Neural cell (in vitro differentiated cells): ENCODE results near the gene ATP8B4. TPM values are rescaled to one million over a fixed set of nuclear protein-coding genes. Genes with fewer than 3 reads are reported as not detected.

Experiments
- H2AFZ ChIP-seq: fragments of 200-600, 300-800 bp; sonication (generic), shearing (Covaris generic); 2 replicates; pipeline ENCODE4 v1.6.0; 2014; ENCODE audit warnings: low read depth, mild to moderate bottlenecking, antibody characterized with exemption, low read length, moderate library complexity
- H3F3A ChIP-seq: fragments of 200-600 bp; shearing (Covaris generic); 2 replicates; pipeline ENCODE4 v1.6.1; 2016; ENCODE audit warnings: mild to moderate bottlenecking, moderate library complexity, mixed read lengths, antibody characterized with exemption, low read length; ENCODE audit not compliant: insufficient read depth, poor library complexity, severe bottlenecking
- H3K27ac ChIP-seq: fragments of 200-600, 300-800 bp; sonication (generic), shearing (Covaris generic); 2 replicates; pipeline ENCODE4 v1.5.1; 2014; ENCODE audit warnings: mild to moderate bottlenecking, low read length, moderate library complexity
- H3K27me3 ChIP-seq: fragments of 300-800, 200-600 bp; sonication (generic), shearing (Covaris generic); 2 replicates; pipeline ENCODE4 v1.6.0; 2014; ENCODE audit warnings: mild to moderate bottlenecking, low read depth, low read length, moderate library complexity; ENCODE audit not compliant: insufficient read depth
- H3K36me3 ChIP-seq: fragments of 300-800, 200-600 bp; sonication (generic), shearing (Covaris generic); 2 replicates; pipeline ENCODE4 v1.5.1; 2014; ENCODE audit warnings: mild to moderate bottlenecking, antibody characterized with exemption, low read length, moderate library complexity; ENCODE audit not compliant: insufficient read depth
- H3K4me2 ChIP-seq: fragments of 300-800, 200-600 bp; sonication (generic), shearing (Covaris generic); 2 replicates; pipeline ENCODE4 v1.6.0; 2014; ENCODE audit warnings: mild to moderate bottlenecking, low read length
- H3K4me3 ChIP-seq: fragments of 300-800, 200-600 bp; sonication (generic), shearing (Covaris generic); 2 replicates; pipeline ENCODE4 v1.5.1; 2014; ENCODE audit warnings: mild to moderate bottlenecking, low read length, moderate library complexity
- H3K79me2 ChIP-seq: fragments of 200-600 bp; shearing (Covaris generic); replicated peaks from 2 replicates; pipeline ENCODE4 v1.6.0; 2014; ENCODE audit warnings: mild to moderate bottlenecking, low read length, moderate library complexity; ENCODE audit not compliant: insufficient read depth
- H3K9ac ChIP-seq: fragments of 300-800, 200-600 bp; sonication (generic), shearing (Covaris generic); 2 replicates; pipeline ENCODE4 v1.6.1; 2016; ENCODE audit warnings: mild to moderate bottlenecking, low read length, mixed read lengths
- H3K9me2 ChIP-seq: fragments of 200-600 bp; shearing (Covaris generic); 2 replicates; pipeline ENCODE4 v1.6.1; 2016; ENCODE audit warnings: mild to moderate bottlenecking, low read length, mixed read lengths; ENCODE audit not compliant: insufficient read depth
- H3K9me3 ChIP-seq: fragments of 200-600, 300-800 bp; sonication (generic), shearing (Covaris generic); 2 replicates; pipeline ENCODE4 v1.6.1; 2016; ENCODE audit warnings: mild to moderate bottlenecking, mixed run types, low read length, moderate library complexity, mixed read lengths
- H4K20me1 ChIP-seq: fragments of 200-600 bp; shearing (Covaris generic); 2 replicates; pipeline ENCODE4 v1.6.1; 2016; ENCODE audit warnings: mild to moderate bottlenecking, mixed run types; ENCODE audit not compliant: insufficient read depth
- CTCF ChIP-seq: fragments of 450-650 bp; IDR thresholded peaks from 2 replicates; pipeline ENCODE4 v1.5.1; 2014; ENCODE audit warnings: antibody characterized with exemption, mild to moderate bottlenecking, moderate library complexity; ENCODE audit not compliant: poor library complexity, severe bottlenecking
- EP300 ChIP-seq: fragments of 450-650 bp; conservative IDR thresholded peaks from 2 replicates; pipeline ENCODE4 v1.6.1; 2014; ENCODE audit warnings: antibody characterized with exemption, mild to moderate bottlenecking, moderate library complexity; ENCODE audit not compliant: poor library complexity, severe bottlenecking
- EZH2 ChIP-seq: fragments of 200-600, 300-800 bp; shearing (Covaris generic), sonication (generic); IDR thresholded peaks from 2 replicates; pipeline ENCODE4 v1.6.1; 2014; ENCODE audit warnings: antibody characterized with exemption, low read length, borderline replicate concordance, mild to moderate bottlenecking; ENCODE audit not compliant: insufficient read depth, poor library complexity, severe bottlenecking
- MXI1 ChIP-seq: fragments of 450-650 bp; conservative IDR thresholded peaks from 2 replicates; pipeline ENCODE4 v1.6.1; 2014; ENCODE audit warnings: antibody characterized with exemption, mild to moderate bottlenecking; ENCODE audit not compliant: poor library complexity, severe bottlenecking
- POLR2AphosphoS5 ChIP-seq: IDR thresholded peaks from 2 replicates; pipeline ENCODE4 v1.6.1; 2012
- RAD21 ChIP-seq: fragments of 450-650 bp; conservative IDR thresholded peaks from 2 replicates; pipeline ENCODE4 v1.6.1; 2014; ENCODE audit warnings: antibody characterized with exemption, mild to moderate bottlenecking, moderate library complexity
- SMC3 ChIP-seq: fragments of 450-650 bp; conservative IDR thresholded peaks from 2 replicates; pipeline ENCODE4 v1.6.1; 2014; ENCODE audit warnings: antibody characterized with exemption, mild to moderate bottlenecking, moderate library complexity; ENCODE audit not compliant: poor library complexity
- TAF1 ChIP-seq: IDR thresholded peaks from 2 replicates; pipeline ENCODE4 v1.6.1; 2012; ENCODE audit warnings: low read depth
- polyA plus RNA-seq: library from polyadenylated mRNA; depleted of rRNA; stranded (reverse); fragments of >200 nt; gene quantifications from 2 replicates; pipeline ENCODE4 v1.2.3, GENCODE V29; 2014
- TF ChIP-seq, protein P1 (sequence below): IDR thresholded peaks from 2 replicates; pipeline ENCODE4 v1.6.1; 2012; ENCODE audit warnings: borderline replicate concordance

Gene ATP8B4
- polyA plus RNA-seq, 1 donor from 2014 or later = 2.9 TPM

DNA sequence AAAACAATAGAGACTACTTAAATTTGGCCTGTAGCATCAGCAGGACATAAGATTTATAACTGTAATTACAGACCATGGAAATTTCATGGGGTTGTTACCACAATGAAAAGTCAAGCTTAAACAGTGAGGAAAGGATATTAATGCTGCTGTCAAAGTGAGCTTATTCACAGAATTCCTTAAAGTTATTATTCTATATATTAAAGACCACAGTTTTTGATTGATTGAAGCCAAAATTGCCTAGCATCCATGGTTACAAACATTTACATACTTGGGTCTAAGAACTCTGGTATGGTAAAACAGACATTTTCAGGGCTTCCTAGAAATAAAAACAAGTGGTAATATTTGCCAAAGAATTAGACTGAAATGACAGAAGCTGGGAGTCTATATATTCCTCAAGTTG, 248.6 kb downstream of the ATP8B4 start (continued):
- TF ChIP-seq POLR2AphosphoS5 (no peak), SMC3 (no peak)

DNA sequence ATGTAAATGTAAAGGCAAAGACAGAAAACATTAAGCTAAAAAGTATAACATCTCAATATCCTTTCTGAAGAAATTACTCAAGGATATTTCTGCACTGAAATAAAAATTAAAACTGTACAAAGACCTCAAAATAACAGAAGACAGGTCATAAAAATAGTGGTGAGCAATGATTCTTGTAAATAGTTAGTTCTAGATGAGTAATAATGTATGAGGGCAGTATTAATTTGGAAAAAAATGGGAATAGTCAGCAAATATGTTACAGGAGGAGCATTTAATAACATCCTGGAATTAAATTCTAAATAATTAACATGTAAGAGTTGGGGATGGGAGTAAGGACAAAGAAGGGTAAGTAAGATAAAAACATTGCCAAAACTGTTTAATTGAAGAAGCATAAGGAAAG, 250.7 kb downstream of the ATP8B4 start:
- Histone ChIP-seq H3K27me3 (no peaks in the 10 kb centered on the region), H3K9me2 (no peaks in the 10 kb centered on the region), H3K79me2 (no peaks in the 10 kb centered on the region), H3F3A (no peaks in the 10 kb centered on the region), H3K4me3 (no peak overlapping the region), H3K36me3 (no peaks in the 10 kb centered on the region), H3K27ac (no peak overlapping the region), H3K9ac (no peak overlapping the region), H3K4me2 (no peak overlapping the region), H3K9me3 (no peaks in the 10 kb centered on the region), H2AFZ (no peak overlapping the region), H4K20me1 (no peaks in the 10 kb centered on the region)
- no peak for TF ChIP-seq SMC3
- TF ChIP-seq EP300 = no peak
- TF ChIP-seq MXI1 = no peak

DNA sequence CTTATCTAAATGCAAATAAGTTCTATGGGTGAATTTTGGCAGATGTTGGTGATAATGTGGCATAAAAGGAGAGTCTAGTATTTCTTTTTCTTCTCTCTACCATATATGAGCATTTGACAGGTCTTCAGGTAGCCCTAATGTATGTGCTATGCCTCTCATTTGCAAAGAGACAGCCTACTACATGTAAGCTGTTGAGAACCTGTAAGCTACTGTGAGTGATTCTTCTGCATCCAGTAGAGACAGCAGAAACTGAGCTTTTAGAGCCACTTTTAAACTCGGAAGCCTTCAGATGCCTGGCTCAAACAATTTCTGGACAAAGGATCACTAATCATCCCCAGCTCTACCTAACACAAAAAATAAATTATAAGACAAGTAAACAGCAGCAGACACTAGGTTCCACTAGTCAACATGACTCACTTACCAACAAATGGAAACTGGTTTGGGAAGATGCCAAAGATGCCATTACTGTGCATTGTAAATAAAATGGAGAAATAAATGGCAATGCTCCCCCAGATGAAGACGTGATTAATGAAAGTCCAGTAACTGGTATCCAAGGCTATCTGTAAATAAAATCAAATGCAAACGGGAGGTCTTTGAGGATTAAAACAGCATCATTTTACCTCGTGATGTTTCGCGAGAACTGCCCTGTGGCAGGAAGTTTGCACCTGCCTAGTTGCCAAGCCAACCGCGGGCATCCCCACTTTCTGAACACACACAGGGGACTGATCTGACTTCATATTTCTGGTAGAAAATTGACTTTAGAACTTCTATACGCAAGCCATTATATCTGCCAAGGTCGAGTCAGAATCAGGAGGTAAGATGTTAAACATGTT, 252.9 kb downstream of the ATP8B4 start:
- Histone ChIP-seq H3K9me3 (no peaks in the 10 kb centered on the region), H3K9ac (no peak overlapping the region), H3F3A (no peaks in the 10 kb centered on the region), H3K4me2 (no peak overlapping the region), H4K20me1 (no peaks in the 10 kb centered on the region), H3K79me2 (no peaks in the 10 kb centered on the region), H3K4me3 (no peak overlapping the region), H3K36me3 (no peaks in the 10 kb centered on the region), H2AFZ (no peak overlapping the region), H3K9me2 (no peaks in the 10 kb centered on the region), H3K27ac (no peak overlapping the region), H3K27me3 (no peaks in the 10 kb centered on the region)
- TF ChIP-seq SMC3 (no peak), POLR2AphosphoS5 (no peak), EP300 (no peak), EZH2 (no peak), MXI1 (no peak), TAF1 (no peak)

GRCh38 chr15:49864251-49864650, 254.8 kb downstream of the ATP8B4 start:
- Histone ChIP-seq H2AFZ (no peak overlapping the region), H3K9me2 (no peaks in the 10 kb centered on the region), H3K4me2 (no peak overlapping the region), H3K9ac (no peak overlapping the region), H3K36me3 (no peaks in the 10 kb centered on the region), H3K4me3 (no peak overlapping the region), H3K79me2 (no peaks in the 10 kb centered on the region), H3K9me3 (no peaks in the 10 kb centered on the region), H3F3A (no peaks in the 10 kb centered on the region), H3K27ac (no peak overlapping the region), H3K27me3 (no peaks in the 10 kb centered on the region), H4K20me1 (no peaks in the 10 kb centered on the region)
- no peak for TF ChIP-seq POLR2AphosphoS5
- TF ChIP-seq CTCF = no peak
- no peak for TF ChIP-seq SMC3
- no peak for TF ChIP-seq TAF1
- TF ChIP-seq, protein P1, sequence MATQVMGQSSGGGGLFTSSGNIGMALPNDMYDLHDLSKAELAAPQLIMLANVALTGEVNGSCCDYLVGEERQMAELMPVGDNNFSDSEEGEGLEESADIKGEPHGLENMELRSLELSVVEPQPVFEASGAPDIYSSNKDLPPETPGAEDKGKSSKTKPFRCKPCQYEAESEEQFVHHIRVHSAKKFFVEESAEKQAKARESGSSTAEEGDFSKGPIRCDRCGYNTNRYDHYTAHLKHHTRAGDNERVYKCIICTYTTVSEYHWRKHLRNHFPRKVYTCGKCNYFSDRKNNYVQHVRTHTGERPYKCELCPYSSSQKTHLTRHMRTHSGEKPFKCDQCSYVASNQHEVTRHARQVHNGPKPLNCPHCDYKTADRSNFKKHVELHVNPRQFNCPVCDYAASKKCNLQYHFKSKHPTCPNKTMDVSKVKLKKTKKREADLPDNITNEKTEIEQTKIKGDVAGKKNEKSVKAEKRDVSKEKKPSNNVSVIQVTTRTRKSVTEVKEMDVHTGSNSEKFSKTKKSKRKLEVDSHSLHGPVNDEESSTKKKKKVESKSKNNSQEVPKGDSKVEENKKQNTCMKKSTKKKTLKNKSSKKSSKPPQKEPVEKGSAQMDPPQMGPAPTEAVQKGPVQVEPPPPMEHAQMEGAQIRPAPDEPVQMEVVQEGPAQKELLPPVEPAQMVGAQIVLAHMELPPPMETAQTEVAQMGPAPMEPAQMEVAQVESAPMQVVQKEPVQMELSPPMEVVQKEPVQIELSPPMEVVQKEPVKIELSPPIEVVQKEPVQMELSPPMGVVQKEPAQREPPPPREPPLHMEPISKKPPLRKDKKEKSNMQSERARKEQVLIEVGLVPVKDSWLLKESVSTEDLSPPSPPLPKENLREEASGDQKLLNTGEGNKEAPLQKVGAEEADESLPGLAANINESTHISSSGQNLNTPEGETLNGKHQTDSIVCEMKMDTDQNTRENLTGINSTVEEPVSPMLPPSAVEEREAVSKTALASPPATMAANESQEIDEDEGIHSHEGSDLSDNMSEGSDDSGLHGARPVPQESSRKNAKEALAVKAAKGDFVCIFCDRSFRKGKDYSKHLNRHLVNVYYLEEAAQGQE = no peak
- no peak for TF ChIP-seq RAD21
- TF ChIP-seq EZH2 = no peak
- no peak for TF ChIP-seq MXI1
- TF ChIP-seq EP300 = no peak
